ENCODE measurements around the gene AASDHPPT. TPM values are rescaled to one million over a fixed set of nuclear protein-coding genes. Genes with fewer than 3 reads are reported as not detected.

The AASDHPPT gene
- polyA plus RNA-seq, 1 of the 3 experiments (the other 2 are of a cell fraction): 19.1 TPM

GRCh38 chr11:106092446-106092845 is 15.0 kb downstream of the AASDHPPT start:
- ChIA-PET CTCF (no interaction called here), POLR2A (no interaction called here)
- Histone ChIP-seq H3K9ac (no peak overlapping the region), H3K9me2 (no peaks in the 10 kb centered on the region), H3K9me3 (no peaks in the 10 kb centered on the region), H3K27me3 (ENCODE audit: insufficient read depth) (no peaks in the 10 kb centered on the region), H3K4me1 (ENCODE audit: control insufficient read depth in 1 of 2, insufficient read depth in 2 of 2, low read depth in 1 of 2, low read length in 1 of 2) (peaks cover 0 to 8% of the 10 kb centered on the region in 2 experiments; a peak in 2 of 4 replicates), H2AFZ (ENCODE audit: low read depth) (no peak overlapping the region), H3K36me3 (replicated peaks in 1 of 2; ENCODE audit: control insufficient read depth in 1 of 2, insufficient read depth in 2 of 2, low read length in 1 of 2) (peaks cover 53 to 86% of the 10 kb centered on the region in 2 experiments), H3K4me3 (ENCODE audit: low read depth in 2 of 2, low read length in 1 of 2) (no peak overlapping the region), H3F3A (replicated peaks; ENCODE audit: insufficient read depth) (peaks cover 5% of the 10 kb centered on the region), H3K79me2 (ENCODE audit: insufficient read depth) (peaks cover 50% of the 10 kb centered on the region), H4K20me1 (ENCODE audit: insufficient read depth) (peaks cover 10% of the 10 kb centered on the region), H3K27ac (ENCODE audit: low read depth in 2 of 2, low read length in 1 of 2) (no peak overlapping the region), H3K4me2 (no peak overlapping the region)
- 88% methylated on average over 1 of the region's 1 CpG for WGBS (ENCODE audit: low lambda C conversion rate)
- TF ChIP-seq TAF1 (IDR thresholded peaks at IDR 0.05; ENCODE audit: borderline replicate concordance, low read depth, low read length) (no peak), EZH2phosphoT487 (IDR thresholded peaks at IDR 0.05; ENCODE audit: borderline replicate concordance, low read depth) (no peak), REST (IDR thresholded peaks at IDR 0.05; ENCODE audit: low read depth, low read length) (no peak), JUND (IDR thresholded peaks at IDR 0.05) (no peak), RAD21 (IDR thresholded peaks at IDR 0.05; ENCODE audit: low read length) (no peak), ZBTB33 (IDR thresholded peaks at IDR 0.05; ENCODE audit: borderline replicate concordance, low read depth) (no peak), POLR2AphosphoS5 (IDR thresholded peaks at IDR 0.05; ENCODE audit: low read depth, low read length) (no peak), SMC3 (IDR thresholded peaks at IDR 0.05; ENCODE audit: low read depth, low read length) (no peak), ELF1 (IDR thresholded peaks at IDR 0.05) (no peak), NRF1 (IDR thresholded peaks at IDR 0.05; ENCODE audit: low read depth, low read length) (no peak)
- no peak for DNase-seq

- Histone ChIP-seq H2AFZ (ENCODE audit: low read depth) (no peak overlapping the region), H3K27ac (ENCODE audit: low read depth in 2 of 2, low read length in 1 of 2) (no peak overlapping the region), H4K20me1 (ENCODE audit: insufficient read depth) (no peaks in the 10 kb centered on the region), H3F3A (replicated peaks; ENCODE audit: insufficient read depth) (peaks cover 9% of the 10 kb centered on the region), H3K36me3 (replicated peaks in 1 of 2; ENCODE audit: control insufficient read depth in 1 of 2, insufficient read depth in 2 of 2, low read length in 1 of 2) (peaks cover 45 to 54% of the 10 kb centered on the region in 2 experiments), H3K4me3 (ENCODE audit: low read depth in 2 of 2, low read length in 1 of 2) (no peak overlapping the region), H3K9me3 (no peaks in the 10 kb centered on the region), H3K4me2 (no peak overlapping the region), H3K27me3 (ENCODE audit: insufficient read depth) (no peaks in the 10 kb centered on the region), H3K79me2 (ENCODE audit: insufficient read depth) (peaks cover 2% of the 10 kb centered on the region), H3K9me2 (no peaks in the 10 kb centered on the region), H3K9ac (no peak overlapping the region), H3K4me1 (ENCODE audit: control insufficient read depth in 1 of 2, insufficient read depth in 2 of 2, low read depth in 1 of 2, low read length in 1 of 2) (no peaks in the 10 kb centered on the region)
- WGBS (ENCODE audit: low lambda C conversion rate): 89% methylated on average over 1 of the region's 1 CpG
- CTCF ChIA-PET: interaction anchor here (1.0 to 3.0 kb wide), 3 partner anchors 8 to 14 kb away, joined by 3 to 16 read pairs (median 4); no protein-coding TSS in a partner anchor
- no peak for DNase-seq
- POLR2A ChIA-PET: no interaction called here
- TF ChIP-seq POLR2AphosphoS5 (IDR thresholded peaks at IDR 0.05; ENCODE audit: low read depth, low read length) (no peak), SIN3A (IDR thresholded peaks at IDR 0.05; ENCODE audit: borderline replicate concordance, low read depth, low read length) (no peak), NFIC (IDR thresholded peaks at IDR 0.05; ENCODE audit: borderline replicate concordance) (no peak), FOXJ3 (CRISPR knock-in tag; IDR thresholded peaks at IDR 0.05) (no peak), ELF1 (IDR thresholded peaks at IDR 0.05) (no peak), RXRA (IDR thresholded peaks at IDR 0.05; ENCODE audit: borderline replicate concordance, low read depth) (no peak), JUND (IDR thresholded peaks at IDR 0.05) (no peak), RFX5 (IDR thresholded peaks at IDR 0.05; ENCODE audit: low read length) (no peak), REST (IDR thresholded peaks at IDR 0.05; ENCODE audit: low read depth, low read length) (no peak), MEF2A (IDR thresholded peaks at IDR 0.05; ENCODE audit: borderline replicate concordance, low read depth) (no peak)
Observed at GRCh38 chr11:106098893-106099553, 21.6 kb downstream of the AASDHPPT start.
